ENCODE data around the gene DISP2.

DISP2 gene

GRCh38 chr15:40357723-40358470, at the start of gene DISP2:
TSS of gene DISP2 (plus strand) at chr15:40358219. CDS start at chr15:40358322, 103 bp downstream.
- DNase-seq, result peak; percentile 89

- DNase-seq, result no peak
Observed at GRCh38 chr15:40309344-40309862, 48.6 kb upstream of the DISP2 start.

- DNase-seq, result peak; percentile 66
Observed at GRCh38 chr15:40310001-40310959, 47.7 kb upstream of the DISP2 start.

DNA sequence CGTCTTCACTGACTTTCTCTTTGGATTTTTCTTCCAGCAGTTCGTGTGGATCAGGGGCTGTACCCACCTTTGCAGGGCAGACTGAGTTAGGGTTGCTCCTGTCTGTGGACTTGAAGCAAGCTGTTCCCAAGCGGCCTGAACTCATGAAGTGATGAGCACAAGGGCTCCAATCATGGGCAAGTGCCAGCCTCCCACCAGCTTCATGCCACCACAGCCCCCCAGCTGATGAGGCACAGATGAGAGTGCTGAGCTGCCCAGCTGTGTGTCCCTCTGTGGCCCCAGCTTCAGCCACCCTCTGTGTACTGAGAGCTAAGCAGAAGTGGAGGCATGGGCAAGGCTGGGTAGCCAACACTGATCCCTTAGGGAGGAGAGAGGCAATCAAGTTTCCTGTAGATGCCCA, 47.0 kb upstream of the DISP2 start:
- no peak for DNase-seq

DNA sequence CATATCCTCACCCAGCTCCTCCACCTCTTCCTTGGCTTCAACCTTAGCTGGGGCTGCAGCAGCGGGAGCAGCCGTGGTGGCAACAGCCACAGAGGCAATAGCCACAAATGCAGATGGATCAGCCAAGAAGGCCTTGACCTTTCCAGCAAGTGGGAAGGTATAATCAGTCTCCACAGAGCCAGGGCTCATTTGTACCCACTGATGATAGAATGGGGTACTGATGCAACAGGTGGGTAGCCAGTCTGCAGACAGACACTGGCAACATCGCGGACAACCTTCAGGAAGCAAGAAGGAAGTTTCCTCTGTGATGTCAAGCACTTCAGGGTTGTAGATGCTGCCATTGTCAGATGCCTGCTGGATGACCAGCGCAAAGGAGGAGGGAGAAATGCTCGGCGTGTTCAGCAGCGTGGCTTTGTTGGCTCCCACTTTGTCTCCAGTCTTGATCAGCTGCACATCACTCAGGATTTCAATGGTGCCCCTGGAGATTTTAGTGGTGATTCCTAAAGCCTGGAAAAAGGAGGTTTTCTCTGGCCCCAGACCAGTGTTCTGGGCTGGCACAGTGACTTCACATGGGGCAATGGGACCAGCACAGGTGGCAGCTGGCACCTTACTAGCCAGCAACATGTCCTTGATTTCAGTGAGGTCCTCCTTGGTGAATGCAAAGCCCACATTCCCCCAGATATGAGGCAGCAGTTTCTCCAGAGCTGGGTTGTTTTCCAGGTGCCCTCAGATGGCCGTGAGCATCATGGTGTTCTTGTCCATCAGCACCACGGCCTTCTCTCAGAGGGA, 45.5 kb upstream of the DISP2 start:
- DNase-seq, result no peak

- DNase-seq, result peak; percentile 71
Observed at GRCh38 chr15:40313531-40314398, 44.3 kb upstream of the DISP2 start.

DNA sequence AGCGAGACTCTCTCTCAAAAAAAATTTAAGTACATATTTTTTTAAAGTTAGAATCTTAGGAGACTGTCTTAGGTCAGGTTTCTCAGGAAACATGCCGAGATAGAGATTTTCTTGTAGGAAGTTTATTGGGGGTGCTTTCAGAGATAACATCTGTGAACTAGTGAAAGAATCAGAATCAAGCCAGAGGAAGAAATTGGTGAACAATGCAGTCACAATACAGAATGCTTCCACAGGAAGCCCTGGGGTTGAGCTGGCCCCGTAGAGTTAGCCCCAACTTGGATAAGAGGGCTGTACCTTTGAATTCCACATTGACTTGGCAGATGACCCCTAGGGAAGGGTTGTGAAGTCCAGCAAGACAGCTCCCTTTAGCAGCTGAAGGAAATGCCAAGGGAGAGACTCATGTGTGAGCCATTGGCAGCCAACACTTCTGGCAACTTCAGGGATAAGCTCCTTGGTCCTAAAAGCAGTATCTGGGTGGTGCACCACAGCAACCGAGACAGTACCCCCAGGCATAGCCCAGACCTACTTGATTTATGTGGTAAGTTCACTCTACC, 43.2 kb upstream of the DISP2 start:
- DNase-seq, result no peak

DNA sequence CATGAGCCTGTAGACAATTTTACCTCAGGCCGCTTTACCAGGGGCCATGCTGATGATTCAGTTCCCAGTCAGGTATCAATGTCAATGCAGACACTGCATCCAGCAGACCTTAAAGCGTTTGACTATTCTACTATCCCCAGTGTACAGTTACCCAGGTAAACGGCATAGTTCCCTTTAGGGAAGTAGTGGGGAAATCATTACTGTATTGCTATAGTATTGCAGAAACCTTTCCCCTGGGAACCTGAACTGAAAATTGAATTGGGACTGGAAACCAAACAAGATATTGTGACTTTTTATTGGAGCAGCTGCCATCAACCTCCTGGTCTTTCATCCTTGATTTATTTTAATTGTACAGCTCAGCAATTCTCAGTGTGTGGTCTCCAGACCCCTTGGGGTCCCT, 41.1 kb upstream of the DISP2 start:
- DNase-seq, result no peak

GRCh38 chr15:40317580-40317979, 40.4 kb upstream of the DISP2 start:
- no peak for DNase-seq

- no peak for DNase-seq
Observed at GRCh38 chr15:40320409-40320808, 37.6 kb upstream of the DISP2 start.

DNA sequence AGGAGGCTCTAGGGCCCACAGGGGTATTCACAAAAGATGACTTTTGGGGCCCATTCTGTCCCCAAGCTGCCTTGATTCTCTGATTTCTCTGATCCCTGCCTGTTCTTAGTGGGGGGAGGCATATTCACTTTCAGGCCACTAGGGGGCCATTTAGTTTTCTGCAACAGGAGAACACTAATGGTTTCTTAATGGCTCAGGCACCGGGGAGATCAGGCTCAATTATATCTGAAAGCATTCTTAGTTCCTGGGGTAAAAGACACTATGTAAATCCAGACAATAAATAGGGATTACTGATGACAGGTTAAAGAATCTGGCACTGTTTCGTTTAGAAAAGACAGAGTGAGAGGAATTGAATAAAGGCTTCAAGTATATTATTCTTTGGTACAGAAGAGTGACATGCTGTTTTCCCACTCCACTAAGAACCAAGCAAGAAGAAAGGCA, 37.1 kb upstream of the DISP2 start:
- DNase-seq, result peak; percentile 72

DNA sequence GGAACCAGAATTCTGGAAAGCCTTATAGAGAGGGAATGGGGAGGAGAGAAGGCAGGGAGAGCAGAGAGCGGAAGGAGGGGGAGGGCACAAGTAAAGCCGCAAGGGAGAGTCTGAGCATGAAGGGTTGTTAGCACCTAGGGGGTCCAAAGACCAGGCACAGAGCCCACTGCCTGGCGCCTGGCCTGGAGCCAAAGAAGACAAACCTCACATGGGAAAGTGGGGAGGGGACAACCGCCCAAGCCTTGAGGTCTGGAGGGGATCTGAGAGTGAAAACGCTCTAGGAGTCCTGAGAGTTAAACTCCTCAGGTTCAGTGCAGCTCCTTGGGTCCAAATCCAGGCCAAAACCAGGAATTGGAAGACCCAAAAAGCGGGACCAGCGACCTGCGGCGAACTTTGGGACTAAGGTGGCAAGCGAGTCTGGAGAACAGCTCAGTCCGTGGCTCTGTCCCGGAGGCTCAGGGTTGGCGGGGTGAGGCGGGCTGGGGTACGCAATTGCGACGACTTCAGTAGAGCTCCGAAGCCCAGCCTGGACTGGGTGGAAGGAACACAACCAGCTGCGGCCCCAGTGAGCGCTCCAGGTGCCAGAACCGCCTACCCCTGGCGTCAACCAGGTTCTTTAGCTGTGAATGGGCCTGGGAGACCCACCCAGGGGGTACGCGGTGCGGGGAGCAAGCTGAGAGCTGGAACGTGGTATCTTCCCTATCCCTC, 35.3 kb upstream of the DISP2 start:
- DNase-seq, result no peak

GRCh38 chr15:40323239-40323952, 34.6 kb upstream of the DISP2 start, which contains the start of gene INAFM2:
TSS of gene INAFM2 (plus strand) at chr15:40323692. CDS start at chr15:40324056, 364 bp downstream.
- peak; percentile 93 for DNase-seq

DNA sequence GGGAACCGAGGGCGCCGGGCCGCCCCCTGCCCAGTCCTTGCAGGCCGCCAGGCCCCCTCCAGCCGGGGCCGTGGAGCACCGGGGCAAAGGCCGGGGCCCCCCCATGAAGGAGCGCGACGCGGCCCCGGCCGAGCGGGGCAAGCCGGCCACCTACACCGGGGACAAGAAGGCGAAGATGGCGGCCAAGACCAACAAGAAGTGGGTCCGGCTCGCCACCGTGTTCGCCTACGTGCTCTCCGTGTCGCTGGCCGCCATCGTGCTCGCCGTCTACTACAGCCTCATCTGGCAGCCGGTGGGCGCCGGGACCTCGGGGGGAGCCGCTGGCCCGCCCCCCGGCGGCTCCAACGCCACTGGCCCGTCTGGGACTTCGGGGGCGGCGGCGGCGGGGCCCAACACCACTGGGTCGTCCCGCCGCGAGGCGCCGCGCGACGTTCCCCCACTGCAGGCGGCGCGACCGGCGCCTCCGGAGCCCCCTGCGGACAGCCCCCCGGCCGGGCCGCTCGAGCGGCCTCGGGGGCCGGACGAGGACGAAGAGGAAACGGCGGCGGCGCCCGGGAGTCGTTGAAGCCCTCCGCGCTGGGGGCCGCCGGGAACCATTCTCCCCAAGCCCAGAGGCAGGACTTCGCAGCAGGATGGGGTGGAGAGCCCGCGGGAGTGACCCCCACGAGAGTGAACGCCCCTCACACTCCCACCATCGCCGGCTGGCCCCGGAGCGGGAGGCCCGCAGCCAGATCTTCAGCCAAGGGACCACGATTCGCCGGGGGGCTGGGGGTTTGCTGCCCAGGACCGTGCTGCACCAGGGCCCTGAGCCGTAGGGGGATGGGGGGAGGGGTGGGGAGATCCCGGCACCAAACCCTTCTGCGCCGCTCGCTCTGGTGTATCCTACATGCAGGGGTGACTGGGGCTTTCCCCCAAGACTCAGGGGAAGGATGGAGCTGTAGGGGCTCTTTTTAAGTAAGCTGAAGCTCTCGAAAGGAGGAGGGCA, 33.8 kb upstream of the DISP2 start:
- peak; percentile 55 for DNase-seq

DNA sequence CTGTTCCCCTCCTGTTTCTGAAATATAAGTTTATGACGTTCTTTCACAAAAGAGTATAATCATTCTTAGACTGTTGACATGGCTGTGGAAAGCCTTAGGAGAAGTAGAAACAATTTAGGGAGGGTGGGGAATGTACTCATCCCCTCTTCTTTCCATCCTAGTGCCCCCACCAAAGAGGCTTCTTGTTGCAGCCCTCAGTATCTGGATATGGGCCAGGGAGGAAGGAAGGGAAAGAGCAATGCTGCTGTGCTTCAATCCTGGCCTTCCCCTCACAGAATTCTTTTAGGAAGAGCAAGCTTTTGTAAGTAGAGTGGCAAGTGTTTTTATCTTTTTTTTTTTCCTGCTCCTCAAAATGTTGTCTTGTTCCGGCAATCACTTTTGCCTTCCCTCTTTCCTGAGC, 32.8 kb upstream of the DISP2 start:
- no peak for DNase-seq

DNA sequence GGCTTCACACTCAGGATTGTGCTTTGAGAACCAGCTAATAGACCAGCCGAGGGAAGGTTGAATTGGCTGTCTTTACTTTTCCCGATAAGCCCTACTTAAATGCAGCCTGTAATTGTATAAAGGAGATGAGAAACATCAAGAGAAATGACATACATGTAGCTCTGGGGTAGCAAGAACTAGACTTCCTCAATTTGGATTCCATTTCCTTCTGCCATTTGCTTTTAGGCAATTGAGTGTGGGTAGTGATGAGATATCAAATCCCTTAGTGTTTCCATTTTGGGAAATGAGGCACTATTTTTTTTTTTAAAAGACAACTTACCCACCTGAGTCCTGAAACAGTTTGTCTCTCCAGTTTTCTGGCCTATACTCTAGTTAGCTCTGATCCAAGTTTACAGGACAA, 32.3 kb upstream of the DISP2 start:
- no peak for DNase-seq

DNA sequence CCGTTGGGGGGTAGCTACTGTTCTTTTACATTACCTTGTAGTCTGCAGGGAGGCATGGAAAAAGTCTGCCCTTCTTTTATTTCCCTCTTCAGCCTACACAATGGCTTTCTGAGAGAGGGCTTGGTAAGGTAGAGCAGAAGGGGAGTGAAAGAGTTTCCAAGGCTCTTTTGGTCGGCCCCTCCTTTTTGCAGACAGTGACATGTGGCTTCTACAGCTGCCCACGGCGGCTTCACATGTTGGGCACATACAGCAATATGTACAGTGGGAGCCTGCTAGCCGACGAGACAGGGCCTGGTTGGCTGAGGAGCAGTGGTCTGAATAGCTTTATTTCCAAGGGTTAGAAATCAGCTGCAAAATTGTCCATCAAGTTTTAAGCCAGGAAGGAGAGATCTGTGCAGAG, 30.6 kb upstream of the DISP2 start:
- no peak for DNase-seq

DNA sequence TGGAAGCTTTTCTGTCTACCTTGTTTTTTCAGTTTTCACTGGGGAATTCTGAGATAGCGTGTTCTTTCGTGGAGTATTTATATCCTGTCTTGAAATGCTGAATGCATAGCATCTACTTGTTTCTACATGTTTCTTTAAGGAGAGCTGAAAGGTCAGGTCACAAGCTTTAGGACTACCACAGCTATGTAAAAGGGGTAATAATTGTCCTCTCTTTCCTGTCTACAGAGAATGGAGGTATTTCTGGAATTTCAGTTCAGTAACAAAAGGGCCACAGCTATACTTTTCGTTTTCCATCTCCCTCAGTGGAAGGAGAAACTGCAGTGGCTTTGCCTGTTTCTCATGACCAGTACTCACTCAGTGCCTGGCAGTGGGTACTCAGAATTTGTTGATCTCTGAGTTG, 29.8 kb upstream of the DISP2 start:
- DNase-seq, result no peak

GRCh38 chr15:40328751-40329150, 29.3 kb upstream of the DISP2 start:
- DNase-seq, result no peak

Measured in DMS53 (cell line).